ENCODE results near the gene LRRTM4. TPM values are rescaled to one million over a fixed set of nuclear protein-coding genes. Genes with fewer than 3 reads are reported as not detected.

LRRTM4 gene
- total RNA-seq, 4 donors from 2014 or later: 0.51 TPM; not detected in 3

- 30 to 36% methylated on average over 3 of the region's 3 CpGs for WGBS, 2 donors
- no peak overlapping the region for H3K4me3 ChIP-seq (ENCODE audit: low read depth, poor library complexity, severe bottlenecking)
- DNase-seq (ENCODE audit: low spot score in 2 of 2): no peak
- intact Hi-C loops (cut with DNase I; ENCODE audit: low total_unique reads): no loop called here
- TF ChIP-seq POLR2A (IDR thresholded peaks at IDR 0.05) (no peak), CTCF (IDR thresholded peaks at IDR 0.05) (no peak)
Measured at GRCh38 chr2:77009307-77009706, 512.9 kb downstream of the LRRTM4 start.

DNA sequence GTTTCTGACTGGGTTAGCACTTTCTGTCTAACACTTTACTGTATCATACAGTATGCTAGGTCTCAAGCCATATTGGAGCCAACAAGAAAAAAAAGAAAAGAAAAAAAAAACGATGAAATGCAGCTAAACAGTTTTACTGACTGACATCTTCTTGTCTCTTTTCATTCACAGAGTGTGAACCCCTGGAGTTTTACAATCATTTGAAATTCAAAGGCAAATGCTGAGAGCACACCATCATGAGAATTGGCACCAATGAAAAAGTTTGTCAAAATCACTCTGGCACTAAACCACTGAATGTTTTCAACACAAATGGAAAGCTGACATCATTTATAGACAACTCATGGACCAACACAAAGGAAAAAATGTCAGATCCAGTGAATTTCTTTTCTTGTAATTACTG, 513.3 kb downstream of the LRRTM4 start:
- H3K4me3 ChIP-seq (ENCODE audit: low read depth, poor library complexity, severe bottlenecking): no peak overlapping the region
- WGBS, 2 donors: 2 to 3% methylated on average over 1 of the region's 1 CpG
- no peak for DNase-seq (ENCODE audit: low spot score in 2 of 2)
- intact Hi-C loops (cut with DNase I; ENCODE audit: low total_unique reads): no loop called here
- TF ChIP-seq POLR2A (IDR thresholded peaks at IDR 0.05) (no peak), CTCF (IDR thresholded peaks at IDR 0.05) (no peak)

DNA sequence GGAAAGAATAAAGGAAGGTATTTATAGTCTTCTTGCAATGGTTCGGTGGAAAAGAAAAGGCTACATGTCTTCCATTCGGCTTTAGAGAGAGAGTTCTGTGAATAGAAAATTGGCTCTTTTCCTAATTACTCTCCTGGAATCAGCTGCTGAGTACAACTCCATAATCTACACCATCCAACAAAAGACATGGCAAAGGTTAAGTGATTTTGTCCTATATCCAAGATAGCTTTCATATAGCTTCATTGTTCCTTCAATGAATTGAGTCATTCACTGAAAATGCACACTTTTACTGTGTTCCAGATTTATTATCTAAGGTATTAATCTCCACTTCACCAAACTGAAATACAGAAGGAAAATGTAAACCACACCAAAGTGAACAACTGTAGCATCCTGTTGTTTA, 514.5 kb downstream of the LRRTM4 start:
- 39 to 57% methylated on average over 2 of the region's 2 CpGs for WGBS, 2 donors

DNA sequence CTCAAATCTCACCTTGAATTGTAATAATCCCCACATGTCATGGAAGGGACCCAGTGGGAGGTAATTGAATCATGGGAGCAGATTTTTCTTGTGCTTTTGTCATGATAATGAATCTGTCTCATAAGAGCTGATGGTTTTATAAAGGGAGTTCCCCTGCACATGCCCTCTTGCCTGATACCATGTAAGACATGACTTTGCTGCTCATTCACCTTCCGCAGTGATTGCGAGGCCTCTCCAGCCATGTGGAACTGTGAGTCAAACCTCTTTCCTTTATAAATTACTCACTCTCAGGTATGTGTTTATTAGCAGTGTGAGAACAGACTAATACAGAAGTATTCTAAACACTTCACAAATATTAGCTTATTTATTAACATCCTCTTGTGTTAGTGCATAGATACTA, 516.7 kb downstream of the LRRTM4 start:
- TF ChIP-seq POLR2A (IDR thresholded peaks at IDR 0.05): no peak
- TF ChIP-seq CTCF (IDR thresholded peaks at IDR 0.05): no peak
- intact Hi-C loops (cut with DNase I; ENCODE audit: low total_unique reads): no loop called here
- DNase-seq (ENCODE audit: low spot score in 2 of 2): no peak
- no peak overlapping the region for H3K4me3 ChIP-seq (ENCODE audit: low read depth, poor library complexity, severe bottlenecking)
- 60 to 84% methylated on average over 2 of the region's 2 CpGs for WGBS, 2 donors

More for the DNA sequence above, 514.5 kb downstream of the LRRTM4 start:
- TF ChIP-seq POLR2A (IDR thresholded peaks at IDR 0.05): no peak
- no peak for TF ChIP-seq CTCF (IDR thresholded peaks at IDR 0.05)
- DNase-seq (ENCODE audit: low spot score in 2 of 2): no peak
- H3K4me3 ChIP-seq (ENCODE audit: low read depth, poor library complexity, severe bottlenecking): no peak overlapping the region
- intact Hi-C loops (cut with DNase I; ENCODE audit: low total_unique reads): no loop called here

GRCh38 chr2:77001895-77002294, 520.3 kb downstream of the LRRTM4 start:
- DNase-seq (ENCODE audit: low spot score in 2 of 2): no peak
- H3K4me3 ChIP-seq (ENCODE audit: low read depth, poor library complexity, severe bottlenecking): no peak overlapping the region
- intact Hi-C loops (cut with DNase I; ENCODE audit: low total_unique reads): no loop called here
- no peak for TF ChIP-seq POLR2A (IDR thresholded peaks at IDR 0.05)
- TF ChIP-seq CTCF (IDR thresholded peaks at IDR 0.05): no peak
- WGBS, 2 donors: 80 to 85% methylated on average over 1 of the region's 1 CpG

DNA sequence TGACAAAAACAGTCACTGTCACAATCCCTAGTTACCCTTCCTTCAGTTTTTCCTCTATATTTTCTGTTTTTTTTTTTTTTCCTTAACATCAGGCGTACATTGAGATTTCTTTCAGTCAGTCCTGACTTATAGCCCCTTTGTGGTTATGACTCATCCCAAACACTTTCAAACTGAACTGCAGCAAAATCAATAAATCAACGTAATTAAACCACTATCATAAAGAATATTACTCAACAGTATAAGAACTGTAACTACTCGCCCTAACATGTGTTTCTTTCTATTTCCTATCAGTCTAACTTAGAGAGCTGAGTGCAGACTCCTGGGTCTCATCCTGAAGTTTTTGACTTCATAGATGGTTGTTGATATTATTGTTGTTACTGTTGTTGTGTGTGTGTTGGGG, 523.5 kb downstream of the LRRTM4 start:
- no peak for TF ChIP-seq CTCF (IDR thresholded peaks at IDR 0.05)
- no peak for TF ChIP-seq POLR2A (IDR thresholded peaks at IDR 0.05)
- WGBS, 2 donors: 31 to 34% methylated on average over 3 of the region's 3 CpGs
- no peak overlapping the region for H3K4me3 ChIP-seq (ENCODE audit: low read depth, poor library complexity, severe bottlenecking)
- intact Hi-C loops (cut with DNase I; ENCODE audit: low total_unique reads): no loop called here
- DNase-seq (ENCODE audit: low spot score in 2 of 2): no peak

Measured in lower leg skin (tissue), 4 donors.